Choroid plexus epithelial cell (primary cell): Measurements from ENCODE around the gene FAM229B.

Source experiments
- DNase-seq: peaks from one replicate; pipeline ENCODE4 v3.0.0-alpha.2; 2010; ENCODE audit warnings: low read depth
- H3K4me3 ChIP-seq: 2 replicates; pipeline ENCODE4 v1.5.1; 2011; ENCODE audit warnings: low read depth, mild to moderate bottlenecking, control low read depth, low read length, moderate library complexity
- TF ChIP-seq, protein P1 (sequence below): conservative IDR thresholded peaks from 2 replicates; pipeline ENCODE4 v1.5.1; 2011; ENCODE audit warnings: low read depth, mild to moderate bottlenecking, control low read depth, inconsistent platforms, low read length, moderate library complexity

FAM229B gene

DNA sequence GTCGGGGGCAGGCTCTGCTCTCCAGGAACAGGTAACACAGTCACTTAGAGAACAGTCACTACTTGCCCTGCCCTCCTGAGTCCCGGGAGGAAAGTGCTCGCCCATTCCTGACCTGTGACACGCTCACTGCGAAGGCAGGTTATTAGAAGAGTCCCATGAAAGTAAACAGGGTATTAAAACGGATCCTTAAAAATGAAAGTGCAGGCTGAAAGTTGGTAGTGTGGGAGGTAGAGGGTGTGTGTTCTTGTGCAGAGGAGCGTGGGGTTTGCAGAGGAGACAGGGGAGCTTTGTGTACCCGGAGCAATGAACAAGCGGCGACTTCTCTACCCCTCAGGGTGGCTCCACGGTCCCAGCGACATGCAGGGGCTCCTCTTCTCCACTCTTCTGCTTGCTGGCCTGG is 33.4 kb upstream of the FAM229B start, which contains the start of gene CCN6:
Gene CCN6 (plus strand): TSS at position 104 of the 400 bp plus-strand sequence. CDS start 254 bp downstream, at position 358.
- no peak for DNase-seq
- TF ChIP-seq, protein P1, sequence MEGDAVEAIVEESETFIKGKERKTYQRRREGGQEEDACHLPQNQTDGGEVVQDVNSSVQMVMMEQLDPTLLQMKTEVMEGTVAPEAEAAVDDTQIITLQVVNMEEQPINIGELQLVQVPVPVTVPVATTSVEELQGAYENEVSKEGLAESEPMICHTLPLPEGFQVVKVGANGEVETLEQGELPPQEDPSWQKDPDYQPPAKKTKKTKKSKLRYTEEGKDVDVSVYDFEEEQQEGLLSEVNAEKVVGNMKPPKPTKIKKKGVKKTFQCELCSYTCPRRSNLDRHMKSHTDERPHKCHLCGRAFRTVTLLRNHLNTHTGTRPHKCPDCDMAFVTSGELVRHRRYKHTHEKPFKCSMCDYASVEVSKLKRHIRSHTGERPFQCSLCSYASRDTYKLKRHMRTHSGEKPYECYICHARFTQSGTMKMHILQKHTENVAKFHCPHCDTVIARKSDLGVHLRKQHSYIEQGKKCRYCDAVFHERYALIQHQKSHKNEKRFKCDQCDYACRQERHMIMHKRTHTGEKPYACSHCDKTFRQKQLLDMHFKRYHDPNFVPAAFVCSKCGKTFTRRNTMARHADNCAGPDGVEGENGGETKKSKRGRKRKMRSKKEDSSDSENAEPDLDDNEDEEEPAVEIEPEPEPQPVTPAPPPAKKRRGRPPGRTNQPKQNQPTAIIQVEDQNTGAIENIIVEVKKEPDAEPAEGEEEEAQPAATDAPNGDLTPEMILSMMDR: no peak
- no peak within 1 kb of the TSS for H3K4me3 ChIP-seq

DNA sequence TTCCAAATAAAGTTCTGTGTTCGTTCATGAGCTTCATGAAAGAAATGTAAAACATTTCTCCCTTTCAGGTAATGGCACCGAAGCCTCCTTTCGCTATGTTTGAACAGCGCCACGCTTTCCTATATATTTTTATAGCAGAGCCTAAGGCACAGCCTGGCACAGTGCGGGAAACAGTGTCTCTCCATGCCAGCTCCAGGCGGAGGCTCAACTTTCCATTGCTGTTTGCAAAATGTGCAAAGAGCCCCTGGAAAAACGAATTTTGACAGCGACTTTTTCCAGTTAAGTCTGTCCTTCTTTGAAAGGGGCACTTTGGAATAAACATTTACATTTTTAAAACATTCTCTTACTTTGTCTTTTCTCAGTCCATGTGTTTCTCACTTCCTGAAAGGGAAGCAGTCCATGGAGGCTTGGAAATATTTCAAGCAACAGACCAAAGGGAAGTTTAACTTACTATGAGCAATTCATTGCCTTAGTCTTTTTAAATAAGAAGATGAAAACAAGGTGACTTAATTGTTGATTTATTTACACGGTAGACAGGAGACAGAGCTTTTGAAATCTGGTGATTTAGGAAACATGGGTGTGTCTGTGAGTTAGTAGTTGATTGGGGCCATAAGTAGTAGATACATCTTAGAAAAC is 32.7 kb upstream of the FAM229B start:
- TF ChIP-seq, protein P1: no peak
- DNase-seq: no peak
- no peak overlapping the region for H3K4me3 ChIP-seq

DNA sequence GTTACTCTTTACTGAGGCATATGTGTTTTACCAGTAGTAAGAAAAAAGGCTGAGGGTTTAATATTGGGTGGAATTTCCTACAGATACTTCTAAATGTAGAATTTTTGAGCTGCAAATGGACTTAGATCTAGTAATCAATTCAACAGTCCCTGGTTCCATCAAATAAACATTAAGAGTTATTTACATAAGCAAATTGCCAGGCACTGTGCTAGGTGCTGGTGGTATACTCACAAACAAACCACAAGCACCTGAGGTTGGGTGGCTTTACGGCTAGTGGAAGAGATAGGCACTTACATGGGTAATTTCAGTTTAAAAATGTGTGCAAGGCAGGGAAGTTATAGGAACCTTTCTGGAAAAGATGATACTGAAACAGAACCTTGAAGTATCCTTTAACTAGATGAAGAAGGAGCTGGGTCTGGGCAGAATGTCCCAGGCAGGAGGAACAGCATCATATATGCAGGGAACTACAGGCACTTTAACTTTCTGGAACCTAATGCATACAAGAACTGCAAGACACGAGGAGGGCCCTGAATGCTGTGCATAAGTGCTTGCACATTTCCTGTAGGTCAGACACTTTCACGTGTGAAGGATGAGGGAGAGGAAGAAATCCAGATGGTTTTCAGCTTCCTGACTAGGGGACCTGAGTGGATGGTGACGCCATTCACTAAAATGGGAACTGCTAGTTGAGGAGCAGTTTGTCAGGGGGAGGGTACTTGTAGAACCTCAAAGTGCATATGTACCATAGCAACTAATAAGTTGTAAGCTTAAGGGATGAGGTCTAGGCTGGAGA is 29.0 kb upstream of the FAM229B start:
- no peak for DNase-seq
- H3K4me3 ChIP-seq: no peak overlapping the region
- TF ChIP-seq, protein P1: no peak

DNA sequence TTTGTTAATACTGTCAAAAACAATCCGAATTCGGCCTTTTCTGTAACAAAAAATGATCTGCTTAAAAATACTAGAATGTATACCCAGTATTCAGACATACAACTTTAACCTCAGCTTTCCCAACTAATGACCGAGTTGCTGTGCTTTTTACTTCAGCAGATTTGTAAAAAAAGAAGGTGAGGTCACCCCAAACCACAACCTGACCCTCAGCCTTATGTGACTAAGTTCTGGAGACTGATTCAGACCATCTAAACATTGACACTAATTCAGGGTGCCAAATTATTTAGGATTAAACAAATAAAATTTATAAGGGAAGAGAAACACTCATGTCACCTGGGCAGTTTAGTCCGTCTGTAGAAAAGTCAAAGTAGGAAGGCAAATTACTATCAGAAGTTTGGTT is 25.8 kb upstream of the FAM229B start:
- TF ChIP-seq, protein P1: no peak
- peak; percentile 66 for DNase-seq
- no peak overlapping the region for H3K4me3 ChIP-seq

DNA sequence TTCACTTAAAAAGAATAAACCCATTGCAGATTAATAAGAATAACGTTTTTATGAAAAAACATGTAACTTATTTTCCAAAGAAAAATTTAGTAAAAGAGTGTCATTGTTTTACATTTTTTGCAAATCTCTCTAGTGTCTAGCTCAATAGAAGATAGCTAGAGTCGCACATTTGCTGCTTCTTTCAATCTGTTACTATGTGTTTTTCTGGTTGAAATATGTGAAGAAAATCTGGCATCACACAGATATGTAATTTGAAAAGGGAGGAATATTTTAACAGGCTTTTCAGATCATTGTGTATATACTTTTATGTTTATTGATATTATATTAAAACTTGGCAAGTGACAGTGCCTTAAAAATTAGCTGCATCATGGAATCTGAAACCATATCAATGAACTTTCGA is 24.4 kb upstream of the FAM229B start:
- no peak for DNase-seq
- TF ChIP-seq, protein P1: no peak
- no peak overlapping the region for H3K4me3 ChIP-seq

DNA sequence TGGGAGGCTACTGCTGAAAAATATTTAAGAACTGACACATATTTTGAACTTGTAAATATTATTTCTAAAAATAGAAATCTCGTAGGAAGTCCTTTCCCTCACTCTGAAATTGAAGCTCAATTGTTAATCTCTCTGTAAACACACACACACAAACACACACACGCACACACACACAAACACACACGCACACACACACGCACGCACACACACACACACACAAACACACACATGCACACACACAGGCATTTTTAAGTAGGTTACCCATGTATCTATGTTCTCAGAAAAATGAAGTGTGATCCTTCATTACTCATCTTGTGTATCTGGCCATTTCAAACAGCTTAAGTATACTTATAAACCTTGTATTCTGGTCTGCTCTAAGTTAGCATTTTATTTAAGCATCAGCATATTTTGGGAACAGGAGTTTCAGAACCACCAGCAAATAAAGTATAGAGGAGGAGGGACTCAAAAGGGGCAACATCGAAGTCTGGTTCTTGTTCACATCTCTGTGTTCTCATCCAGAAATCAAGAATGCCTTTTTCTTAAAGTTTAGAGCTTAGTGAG is 21.9 kb upstream of the FAM229B start:
- TF ChIP-seq, protein P1: no peak
- peak; percentile 10 for DNase-seq

More for the DNA sequence above, 21.9 kb upstream of the FAM229B start:
- H3K4me3 ChIP-seq: no peak overlapping the region
